SK-N-SH treated with all-trans-retinoic acid at 6 μM for 48 hours (cell line): ENCODE results near the gene TPCN1.

Experiments
- ATAC-seq: fragments of 200-7000 bp; cut with Tn5 transposase; 3 replicates; pipeline ENCODE4 v1.9.1; 2020; ENCODE audit warnings: mild to moderate bottlenecking, moderate library complexity
- ARNTL ChIP-seq: fragments of 450-650 bp; formaldehyde crosslinking; IDR thresholded peaks from 2 replicates; pipeline ENCODE4 v1.5.0; 2020; ENCODE audit warnings: low read depth, mild to moderate bottlenecking, moderate library complexity, borderline replicate concordance
- BACH2 ChIP-seq: fragments of 250-450 bp; sonication (Bioruptor Pico); IDR thresholded peaks from 2 replicates; pipeline ENCODE4 v1.9.0; 2021; ENCODE audit warnings: mild to moderate bottlenecking, borderline replicate concordance
- CREB5 ChIP-seq: fragments of 250-450 bp; sonication (Bioruptor Pico); IDR thresholded peaks from 2 replicates; pipeline ENCODE4 v1.5.1; 2020; ENCODE audit warnings: low read depth, mild to moderate bottlenecking, moderate library complexity
- CSDC2 ChIP-seq: fragments of 250-450 bp; sonication (Bioruptor Pico); IDR thresholded peaks from 2 replicates; pipeline ENCODE4 v1.5.0; 2020; ENCODE audit warnings: mild to moderate bottlenecking, moderate library complexity
- CSRNP3 ChIP-seq: fragments of 250-450 bp; sonication (Bioruptor Pico); IDR thresholded peaks from 2 replicates; pipeline ENCODE4 v1.5.1; 2021; ENCODE audit warnings: mild to moderate bottlenecking, moderate library complexity
- GLIS3 ChIP-seq: fragments of 250-450 bp; sonication (Bioruptor Pico); IDR thresholded peaks from 2 replicates; pipeline ENCODE4 v1.5.0; 2020; ENCODE audit warnings: mild to moderate bottlenecking, moderate library complexity
- ISL1 ChIP-seq: fragments of 250-450 bp; sonication (Bioruptor Pico); IDR thresholded peaks from 2 replicates; pipeline ENCODE4 v2.1.2; 2022; ENCODE audit warnings: mild to moderate bottlenecking, moderate library complexity
- OSR1 ChIP-seq: fragments of 250-450 bp; sonication (Bioruptor Pico); IDR thresholded peaks from 2 replicates; pipeline ENCODE4 v1.8.0; 2022; ENCODE audit warnings: moderate library complexity, mild to moderate bottlenecking, inconsistent platforms
- PATZ1 ChIP-seq: fragments of 250-450 bp; sonication (Bioruptor Pico); IDR thresholded peaks from 2 replicates; pipeline ENCODE4 v1.8.0; 2020; ENCODE audit warnings: mild to moderate bottlenecking, moderate library complexity, borderline replicate concordance
- PPARA ChIP-seq: fragments of 250-450 bp; sonication (Bioruptor Pico); IDR thresholded peaks from 2 replicates; pipeline ENCODE4 v1.5.0; 2020; ENCODE audit warnings: mild to moderate bottlenecking, borderline replicate concordance
- RARB ChIP-seq: fragments of 250-450 bp; sonication (Bioruptor Pico); IDR thresholded peaks from 2 replicates; pipeline ENCODE4 v1.8.0; 2021; ENCODE audit warnings: mild to moderate bottlenecking, moderate library complexity
- SNAI2 ChIP-seq: fragments of 250-450 bp; sonication (Bioruptor Pico); IDR thresholded peaks from 2 replicates; pipeline ENCODE4 v1.5.0; 2020; ENCODE audit warnings: mild to moderate bottlenecking, moderate library complexity
- TCF4 ChIP-seq: fragments of 250-450 bp; sonication (Bioruptor Pico); IDR thresholded peaks from 2 replicates; pipeline ENCODE4 v1.8.0; 2021; ENCODE audit warnings: mild to moderate bottlenecking, moderate library complexity, borderline replicate concordance
- TOX ChIP-seq: fragments of 250-450 bp; sonication (Bioruptor Pico); IDR thresholded peaks from 2 replicates; pipeline ENCODE4 v1.8.0; 2021; ENCODE audit warnings: mild to moderate bottlenecking, moderate library complexity, borderline replicate concordance
- ZC3H10 ChIP-seq: fragments of 250-450 bp; sonication (Bioruptor Pico); IDR thresholded peaks from 2 replicates; pipeline ENCODE4 v1.5.1; 2021; ENCODE audit warnings: mild to moderate bottlenecking, moderate library complexity
- ZFP3 ChIP-seq: fragments of 250-450 bp; sonication (Bioruptor Pico); IDR thresholded peaks from 2 replicates; pipeline ENCODE4 v1.5.0; 2020; ENCODE audit warnings: mild to moderate bottlenecking, moderate library complexity
- ZNF565 ChIP-seq: fragments of 450-650 bp; formaldehyde crosslinking; conservative IDR thresholded peaks from 2 replicates; pipeline ENCODE4 v1.5.0; 2020; ENCODE audit warnings: low read depth, mild to moderate bottlenecking, moderate library complexity
- ZNF70 ChIP-seq: fragments of 450-650 bp; formaldehyde crosslinking; IDR thresholded peaks from 2 replicates; pipeline ENCODE4 v1.5.0; 2020; ENCODE audit warnings: mild to moderate bottlenecking, moderate library complexity
- ZNF8 ChIP-seq: fragments of 450-650 bp; formaldehyde crosslinking; IDR thresholded peaks from 2 replicates; pipeline ENCODE4 v1.5.0; 2020; ENCODE audit warnings: mild to moderate bottlenecking, moderate library complexity
- TF ChIP-seq, protein P1 (sequence below): fragments of 250-450 bp; sonication (Bioruptor Pico); IDR thresholded peaks from 2 replicates; pipeline ENCODE4 v1.8.0; 2021; ENCODE audit warnings: low read depth, mild to moderate bottlenecking, moderate library complexity, borderline replicate concordance

Gene TPCN1

GRCh38 chr12:113306382-113306781 is 85.1 kb downstream of the TPCN1 start:
- TF ChIP-seq CSDC2 (CRISPR knock-in tag) (no peak), ISL1 (CRISPR knock-in tag) (no peak), PATZ1 (CRISPR knock-in tag) (no peak), CREB5 (CRISPR knock-in tag) (no peak), ZNF565 (CRISPR knock-in tag) (no peak), ZFP3 (CRISPR knock-in tag) (no peak), SNAI2 (CRISPR knock-in tag) (no peak), CSRNP3 (CRISPR knock-in tag) (no peak), GLIS3 (CRISPR knock-in tag) (no peak), OSR1 (CRISPR knock-in tag) (no peak), BACH2 (CRISPR knock-in tag) (no peak), RARB (CRISPR knock-in tag) (no peak), TCF4 (CRISPR knock-in tag) (no peak), ARNTL (no peak), ZNF8 (CRISPR knock-in tag) (no peak)
- TF ChIP-seq, protein P1, sequence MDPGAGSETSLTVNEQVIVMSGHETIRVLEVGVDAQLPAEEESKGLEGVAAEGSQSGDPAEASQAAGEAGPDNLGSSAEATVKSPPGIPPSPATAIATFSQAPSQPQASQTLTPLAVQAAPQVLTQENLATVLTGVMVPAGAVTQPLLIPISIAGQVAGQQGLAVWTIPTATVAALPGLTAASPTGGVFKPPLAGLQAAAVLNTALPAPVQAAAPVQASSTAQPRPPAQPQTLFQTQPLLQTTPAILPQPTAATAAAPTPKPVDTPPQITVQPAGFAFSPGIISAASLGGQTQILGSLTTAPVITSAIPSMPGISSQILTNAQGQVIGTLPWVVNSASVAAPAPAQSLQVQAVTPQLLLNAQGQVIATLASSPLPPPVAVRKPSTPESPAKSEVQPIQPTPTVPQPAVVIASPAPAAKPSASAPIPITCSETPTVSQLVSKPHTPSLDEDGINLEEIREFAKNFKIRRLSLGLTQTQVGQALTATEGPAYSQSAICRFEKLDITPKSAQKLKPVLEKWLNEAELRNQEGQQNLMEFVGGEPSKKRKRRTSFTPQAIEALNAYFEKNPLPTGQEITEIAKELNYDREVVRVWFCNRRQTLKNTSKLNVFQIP (CRISPR knock-in tag): no peak
- ATAC-seq: peak; percentile 54

- TF ChIP-seq ZC3H10 (CRISPR knock-in tag): no peak
- TF ChIP-seq, protein P1 (CRISPR knock-in tag): no peak
- TF ChIP-seq PPARA (CRISPR knock-in tag): no peak
- no peak for TF ChIP-seq TOX (CRISPR knock-in tag)
- TF ChIP-seq CSDC2 (CRISPR knock-in tag): no peak
- no peak for TF ChIP-seq CSRNP3 (CRISPR knock-in tag)
- ATAC-seq: no peak
Observed at GRCh38 chr12:113310489-113310888, 89.2 kb downstream of the TPCN1 start.

DNA sequence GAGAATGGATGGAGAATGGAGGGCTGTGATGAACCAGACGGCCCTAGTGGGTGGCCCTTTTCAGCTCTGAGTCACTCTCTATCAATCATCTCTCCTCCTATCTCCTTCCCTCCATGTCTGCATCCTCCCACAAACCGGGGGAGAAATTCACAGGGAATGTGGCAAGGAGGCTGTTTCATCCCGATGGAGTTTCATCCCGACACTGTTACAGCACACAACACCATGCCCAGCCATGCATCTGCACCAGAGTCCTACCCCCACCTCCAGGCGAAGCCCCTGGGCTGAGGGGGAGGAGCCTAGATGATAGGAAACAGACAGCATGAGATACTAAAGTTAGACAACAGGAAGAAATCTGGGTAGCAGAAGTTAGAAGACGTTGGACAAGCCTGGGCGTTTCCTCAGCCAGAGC is 92.9 kb downstream of the TPCN1 start:
- TF ChIP-seq CREB5 (CRISPR knock-in tag) (no peak), ZNF70 (CRISPR knock-in tag) (peak; percentile 74), ARNTL (no peak), ISL1 (CRISPR knock-in tag) (no peak), PPARA (CRISPR knock-in tag) (no peak)

More for the DNA sequence above, 92.9 kb downstream of the TPCN1 start:
- no peak for ATAC-seq
